IMR-90 (cell line): ENCODE results near the gene CDCA4. TPM values are rescaled to one million over a fixed set of nuclear protein-coding genes. Genes with fewer than 3 reads are reported as not detected.

ENCODE experiments used
- ATAC-seq: fragments of 200-7000 bp; cut with Tn5 transposase; 2 replicates; pipeline ENCODE4 v1.9.1; 2020; ENCODE audit warnings: low read depth, mild to moderate bottlenecking, moderate library complexity
- BruUV-seq: library from RNA; stranded (reverse); fragments of 400-500 nt; replicated peaks from 2 replicates; lab custom pipeline; 2021; lab: Mats Ljungman, UMichigan
- CTCF ChIA-PET: fragments of 300-600 bp; formaldehyde crosslinking; extraction: SDS; loops from one replicate; lab custom pipeline; 2021; ENCODE audit warnings: antibody characterized with exemption; lab: Yijun Ruan, JAX
- POLR2A ChIA-PET: fragments of 300-600 bp; sonication (Branson Sonifier 250); formaldehyde crosslinking; loops from one replicate; lab custom pipeline; 2022; ENCODE audit warnings: antibody characterized with exemption; ENCODE audit not compliant: unreplicated experiment; lab: Charles Lee
- DNase-seq: peaks from one replicate; pipeline ENCODE4 v3.0.0; 2013
- H2AFZ ChIP-seq: replicated peaks from 2 replicates; pipeline ENCODE3; 2013; ENCODE audit warnings: low read length, mild to moderate bottlenecking; ENCODE audit not compliant: poor library complexity
- H2AK5ac ChIP-seq: 2 replicates; pipeline ENCODE4 v1.6.1; 2013; ENCODE audit warnings: low read depth, low read length, inconsistent platforms
- H2AK9ac ChIP-seq: replicated peaks from 2 replicates; pipeline ENCODE3; 2013; ENCODE audit warnings: mild to moderate bottlenecking, low read depth, low read length, moderate library complexity; ENCODE audit not compliant: poor library complexity
- H2BK120ac ChIP-seq: 2 replicates; pipeline ENCODE4 v1.6.1; 2013; ENCODE audit warnings: low read depth, low read length, inconsistent platforms
- H2BK15ac ChIP-seq: 3 replicates; pipeline ENCODE4 v1.6.1; 2013; ENCODE audit warnings: low read depth, low read length, inconsistent platforms
- H2BK20ac ChIP-seq: 2 replicates; pipeline ENCODE4 v1.6.1; 2013; ENCODE audit warnings: low read depth, mild to moderate bottlenecking, inconsistent platforms, low read length, moderate library complexity
- H2BK5ac ChIP-seq: 2 replicates; pipeline ENCODE4 v1.6.1; 2013; ENCODE audit warnings: mild to moderate bottlenecking, low read depth, low read length, inconsistent platforms; ENCODE audit not compliant: poor library complexity, severe bottlenecking
- H3K14ac ChIP-seq: replicated peaks from 2 replicates; pipeline ENCODE4 v1.6.1; 2013; ENCODE audit warnings: low read depth, low read length, inconsistent platforms
- H3K18ac ChIP-seq: 2 replicates; pipeline ENCODE4 v1.6.1; 2013; ENCODE audit warnings: low read depth, low read length, control low read depth
- H3K23ac ChIP-seq: 2 replicates; pipeline ENCODE4 v1.6.1; 2013; ENCODE audit warnings: low read depth, low read length, inconsistent platforms
- H3K27ac ChIP-seq: 2 replicates; pipeline ENCODE4 v1.5.1; 2013; ENCODE audit warnings: mild to moderate bottlenecking, control low read depth, low read length; ENCODE audit not compliant: insufficient read depth
- H3K27me3 ChIP-seq: 2 replicates; pipeline ENCODE4 v1.6.1; 2013; ENCODE audit warnings: low read length; ENCODE audit not compliant: control insufficient read depth, insufficient read depth
- H3K36me3 ChIP-seq: 2 replicates; pipeline ENCODE4 v1.6.1; 2013; ENCODE audit warnings: low read length, mixed read lengths; ENCODE audit not compliant: control insufficient read depth, insufficient read depth
- H3K4ac ChIP-seq: 2 replicates; pipeline ENCODE4 v1.6.1; 2013; ENCODE audit warnings: low read depth, low read length, inconsistent platforms
- H3K4me1 ChIP-seq: 2 replicates; pipeline ENCODE4 v1.6.1; 2013; ENCODE audit warnings: low read length, mixed read lengths; ENCODE audit not compliant: control insufficient read depth, insufficient read depth
- H3K4me2 ChIP-seq: 2 replicates; pipeline ENCODE4 v1.6.1; 2013; ENCODE audit warnings: low read depth, mild to moderate bottlenecking, control low read depth, low read length, moderate library complexity
- H3K4me3 ChIP-seq: 2 replicates; pipeline ENCODE4 v1.5.1; 2013; ENCODE audit warnings: low read depth, mild to moderate bottlenecking, control low read depth, low read length, moderate library complexity; ENCODE audit not compliant: insufficient read depth
- H3K56ac ChIP-seq: 2 replicates; pipeline ENCODE4 v1.6.1; 2013; ENCODE audit warnings: low read length, inconsistent platforms; ENCODE audit not compliant: insufficient read depth; ENCODE audit errors: extremely low read depth
- H3K79me1 ChIP-seq, 2 experiments: 2 replicates each; pipeline ENCODE4 v1.6.1; 2013; ENCODE audit warnings: low read length in 2 of 2, inconsistent platforms in 1 of 2, low read depth in 1 of 2
- H3K9ac ChIP-seq: 2 replicates; pipeline ENCODE4 v1.6.1; 2013; ENCODE audit warnings: low read depth, low read length, control low read depth
- H3K9me1 ChIP-seq: 2 replicates; pipeline ENCODE4 v1.6.1; 2013; ENCODE audit warnings: low read length, inconsistent platforms; ENCODE audit not compliant: insufficient read depth
- H3K9me3 ChIP-seq: 2 replicates; pipeline ENCODE4 v1.6.1; 2013; ENCODE audit warnings: low read length; ENCODE audit not compliant: control insufficient read depth, insufficient read depth
- H4K20me1 ChIP-seq: 2 replicates; pipeline ENCODE4 v1.6.1; 2013; ENCODE audit warnings: low read length, inconsistent platforms; ENCODE audit not compliant: insufficient read depth
- H4K5ac ChIP-seq: 2 replicates; pipeline ENCODE4 v1.6.1; 2013; ENCODE audit warnings: mild to moderate bottlenecking, low read depth, low read length, control low read depth
- H4K8ac ChIP-seq, 2 experiments: 2 replicates each; pipeline ENCODE4 v1.6.1; 2013; ENCODE audit warnings: low read depth in 2 of 2, low read length in 2 of 2, control low read depth in 1 of 2, inconsistent platforms in 1 of 2
- H4K91ac ChIP-seq: 2 replicates; pipeline ENCODE4 v1.6.1; 2013; ENCODE audit warnings: low read depth, low read length, inconsistent platforms; ENCODE audit not compliant: insufficient read depth
- MAFK ChIP-seq: IDR thresholded peaks from 2 replicates; pipeline ENCODE4 v1.6.1; 2012; ENCODE audit warnings: low read depth, low read length, improper control_type of control experiment
- NFE2L2 ChIP-seq: fragments of 150-350 bp; IDR thresholded peaks from 2 replicates; pipeline ENCODE4 v1.6.1; 2016; ENCODE audit warnings: low read depth, mild to moderate bottlenecking, low read length
- POLR2A ChIP-seq: IDR thresholded peaks from 2 replicates; pipeline ENCODE4 v1.6.1; 2012; ENCODE audit warnings: mild to moderate bottlenecking, low read depth, low read length
- RAD21 ChIP-seq: IDR thresholded peaks from 2 replicates; pipeline ENCODE4 v1.6.1; 2012; ENCODE audit warnings: low read length, improper control_type of control experiment
- SMC3 ChIP-seq: fragments of 150-350 bp; IDR thresholded peaks from 2 replicates; pipeline ENCODE4 v1.6.1; 2016; ENCODE audit warnings: low read depth, mild to moderate bottlenecking, antibody characterized with exemption, low read length, moderate library complexity
- WGBS, 2 experiments: methylation state at CpG; one replicate each; pipeline versions ENCODE4 v1.1.5 to v1.1.7; 2013; ENCODE audit warnings: missing lambda C conversion rate in 2 of 2; ENCODE audit not compliant: insufficient read length in 1 of 2; ENCODE audit errors: extremely low coverage in 2 of 2; 5-methylcytosine and 5-hydroxymethylcytosine counted together
- dilution Hi-C: fragments of 300-500 bp; cut with HindIII; formaldehyde crosslinking; loops from one replicate; pipeline ENCODE4 v1.14.3; 2018; ENCODE audit warnings: low sequenced_read_pairs; ENCODE audit not compliant: unreplicated experiment
- in situ Hi-C: fragments of 300-500 bp; cut with MboI; formaldehyde crosslinking; loops from 3 replicates; pipeline ENCODE4 v1.14.3; 2019; ENCODE audit warnings: low sequenced_read_pairs, inconsistent platforms, mixed read lengths
- intact Hi-C: fragments of 100-400 bp; cut with micrococcal nuclease; formaldehyde crosslinking; loops from 2 replicates; pipeline ENCODE4 v1.10.0; 2022
- polyA plus RNA-seq, 3 experiments: library from polyadenylated mRNA; depleted of rRNA; stranded (reverse); fragments of >200 nt; gene quantifications; 2 replicates each; pipeline ENCODE4 v1.2.3, GENCODE V29; 2012; ENCODE audit warnings: low replicate concordance in 1 of 3
- total RNA-seq: library from RNA; depleted of rRNA; stranded (reverse); fragments of >200 nt; gene quantifications from 2 replicates; pipeline ENCODE4 v1.2.3, GENCODE V29; 2012
- TF ChIP-seq, protein P1 (sequence below): conservative IDR thresholded peaks from 2 replicates; pipeline ENCODE4 v1.5.1; 2012; ENCODE audit warnings: mild to moderate bottlenecking, low read depth, low read length, improper control_type of control experiment

The CDCA4 gene
- total and polyA plus RNA-seq, 2 of the 4 experiments (the other 2 are of a cell fraction) = 17.7 to 18.6 TPM

DNA sequence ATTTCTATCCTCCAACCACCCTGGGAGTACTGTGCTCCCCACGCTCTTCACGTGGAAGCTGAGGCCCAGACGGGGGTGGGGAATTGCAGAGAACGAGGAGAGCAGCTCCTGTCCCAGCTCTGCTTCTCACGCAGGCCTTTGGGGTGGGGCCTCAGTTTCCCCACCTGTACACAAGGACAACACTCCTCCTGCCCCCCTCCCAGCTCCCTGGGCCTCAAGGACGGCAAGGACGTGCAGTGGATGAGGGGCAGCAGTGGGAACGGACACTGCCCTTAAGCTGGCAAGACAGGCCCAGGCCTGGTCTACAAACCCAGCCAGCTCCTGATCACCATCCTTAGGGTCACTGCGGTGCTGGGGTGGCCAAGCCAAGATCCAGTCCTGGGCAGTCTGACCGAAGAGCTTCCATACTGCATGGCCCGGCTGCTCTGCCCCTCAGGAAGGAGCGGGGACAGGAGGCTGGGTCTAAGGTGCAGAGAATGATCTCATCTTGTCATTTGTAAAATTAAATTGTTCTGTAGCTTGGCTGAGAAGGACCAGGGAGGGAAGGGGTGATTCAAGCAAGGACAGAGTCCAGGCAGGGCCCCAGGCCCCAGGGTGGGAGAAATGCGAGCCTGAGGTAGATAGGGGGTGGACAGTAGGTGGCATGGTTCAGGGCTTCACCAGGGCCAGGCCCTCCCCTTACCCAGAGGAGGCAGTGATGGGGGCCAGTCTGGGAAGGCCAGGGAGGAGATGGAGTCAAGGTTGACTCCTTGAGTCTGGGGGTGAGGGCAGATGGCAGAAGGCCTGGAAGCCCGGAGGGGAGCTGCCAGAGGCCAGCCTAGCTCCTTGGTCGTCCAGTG lies 36.6 kb downstream of the CDCA4 start:
- H2AFZ ChIP-seq = no peak overlapping the region
- no peaks in the 10 kb centered on the region for H3K9me3 ChIP-seq
- no peak overlapping the region for H3K4ac ChIP-seq
- H3K4me1 ChIP-seq = peaks cover 6% of the 10 kb centered on the region; the same call in 1 of the 2 replicates
- H2AK9ac ChIP-seq = peak overlapping the region; percentile 91
- no TSS peak for BruUV-seq
- WGBS, 2 experiments = 90% methylated on average over 5 of the region's 15 CpGs; no CpG with 5 or more reads in 1 of the 2 experiments
- no peak overlapping the region for H3K18ac ChIP-seq
- CTCF ChIA-PET = interaction anchor here (1.5 kb wide), 1 partner anchor 61 kb away, joined by 3 read pairs; no protein-coding TSS in a partner anchor
- no peaks in the 10 kb centered on the region for H3K27me3 ChIP-seq
- POLR2A ChIA-PET = interaction anchor here (0.6 kb wide), 1 partner anchor 28 kb away, joined by 3 read pairs; no protein-coding TSS in a partner anchor
- TF ChIP-seq MAFK (no peak), RAD21 (no peak), NFE2L2 (no peak), POLR2A (no peak), SMC3 (no peak)
- TF ChIP-seq, protein P1, sequence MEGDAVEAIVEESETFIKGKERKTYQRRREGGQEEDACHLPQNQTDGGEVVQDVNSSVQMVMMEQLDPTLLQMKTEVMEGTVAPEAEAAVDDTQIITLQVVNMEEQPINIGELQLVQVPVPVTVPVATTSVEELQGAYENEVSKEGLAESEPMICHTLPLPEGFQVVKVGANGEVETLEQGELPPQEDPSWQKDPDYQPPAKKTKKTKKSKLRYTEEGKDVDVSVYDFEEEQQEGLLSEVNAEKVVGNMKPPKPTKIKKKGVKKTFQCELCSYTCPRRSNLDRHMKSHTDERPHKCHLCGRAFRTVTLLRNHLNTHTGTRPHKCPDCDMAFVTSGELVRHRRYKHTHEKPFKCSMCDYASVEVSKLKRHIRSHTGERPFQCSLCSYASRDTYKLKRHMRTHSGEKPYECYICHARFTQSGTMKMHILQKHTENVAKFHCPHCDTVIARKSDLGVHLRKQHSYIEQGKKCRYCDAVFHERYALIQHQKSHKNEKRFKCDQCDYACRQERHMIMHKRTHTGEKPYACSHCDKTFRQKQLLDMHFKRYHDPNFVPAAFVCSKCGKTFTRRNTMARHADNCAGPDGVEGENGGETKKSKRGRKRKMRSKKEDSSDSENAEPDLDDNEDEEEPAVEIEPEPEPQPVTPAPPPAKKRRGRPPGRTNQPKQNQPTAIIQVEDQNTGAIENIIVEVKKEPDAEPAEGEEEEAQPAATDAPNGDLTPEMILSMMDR = no peak
- H3K4me2 ChIP-seq = no peak overlapping the region
- H2BK15ac ChIP-seq = no peak overlapping the region
- ATAC-seq (no peak), DNase-seq (no peak)
- H2BK120ac ChIP-seq = no peak overlapping the region
- in situ Hi-C loops (no loop called here), dilution Hi-C loops (no loop called here), intact Hi-C loops (no loop called here)
- peaks cover 4% of the 10 kb centered on the region; the same call in 1 of the 2 replicates for H4K20me1 ChIP-seq
- no peak overlapping the region for H3K27ac ChIP-seq
- no peak overlapping the region for H3K14ac ChIP-seq
- H4K5ac ChIP-seq = no peak overlapping the region
- no peak overlapping the region for H4K91ac ChIP-seq
- H3K9ac ChIP-seq = no peak overlapping the region
- H2BK5ac ChIP-seq = no peak overlapping the region
- 0 out of 2 replicates have a peak, but pooled peaks cover 5% of the 10 kb centered on the region for H3K9me1 ChIP-seq
- H3K56ac ChIP-seq = no peak overlapping the region; the same call in 1 of the 2 replicates
- peaks cover 0 to 9% of the 10 kb centered on the region in 2 experiments; a peak in 1 of 4 replicates for H3K79me1 ChIP-seq
- no peak overlapping the region for H3K4me3 ChIP-seq
- no peaks in the 10 kb centered on the region for H3K36me3 ChIP-seq
- H4K8ac ChIP-seq = no peak overlapping the region
- H2BK20ac ChIP-seq = no peak overlapping the region
- H2AK5ac ChIP-seq = peak overlapping the region; percentile 50; the same call in 1 of the 2 replicates
- H3K23ac ChIP-seq = no peak overlapping the region
